Measurements from ENCODE around the gene ARHGAP24. TPM values are rescaled to one million over a fixed set of nuclear protein-coding genes. Genes with fewer than 3 reads are reported as not detected.

The ARHGAP24 gene
- total and polyA plus RNA-seq, 2 experiments from 2014 or later = 0.21 to 0.36 TPM

DNA sequence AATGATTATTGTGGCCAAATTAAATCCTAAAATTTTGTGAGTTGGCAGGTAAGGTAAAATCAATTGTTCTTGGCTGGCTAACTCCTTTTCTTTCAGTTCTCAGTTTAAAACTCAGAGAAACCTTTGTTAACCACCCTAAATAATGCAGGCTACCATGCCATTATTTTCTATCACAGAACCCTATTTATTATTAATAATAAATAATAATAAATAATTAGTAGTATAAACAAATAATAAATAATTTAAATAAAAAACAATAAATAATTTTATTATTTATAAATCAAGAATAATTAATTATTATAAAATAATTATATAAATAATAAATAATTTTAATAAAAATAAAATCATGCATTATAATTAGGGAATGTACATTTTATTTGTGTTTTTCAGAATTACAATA, 390.3 kb downstream of the ARHGAP24 start (continued):
- TF ChIP-seq ZNF114 (CRISPR knock-in tag; IDR thresholded peaks at IDR 0.05) (no peak), NANOG (IDR thresholded peaks at IDR 0.05; ENCODE audit: borderline replicate concordance) (no peak), EZH2phosphoT487 (IDR thresholded peaks at IDR 0.05; ENCODE audit: unreplicated experiment) (no peak), POLR2AphosphoS5 (IDR thresholded peaks at IDR 0.05; ENCODE audit: low read depth) (no peak), ZNF462 (CRISPR knock-in tag; IDR thresholded peaks at IDR 0.05) (no peak)

- Histone ChIP-seq H3K4me2 (no peak overlapping the region), H3K27me3 (ENCODE audit: insufficient read depth) (no peaks in the 10 kb centered on the region), H4K20me1 (replicated peaks; ENCODE audit: insufficient read depth) (no peaks in the 10 kb centered on the region), H3K4me1 (ENCODE audit: insufficient read depth) (peaks cover 25% of the 10 kb centered on the region), H3K27ac (ENCODE audit: low read depth) (no peak overlapping the region), H2AFZ (peak overlapping the region; percentile 83; the same call in 1 of the 2 replicates), H3K4me3 (no peak overlapping the region), H3K9me2 (ENCODE audit: insufficient read depth) (peaks cover 5% of the 10 kb centered on the region), H3F3A (replicated peaks; ENCODE audit: low read depth) (no peaks in the 10 kb centered on the region), H3K36me3 (ENCODE audit: insufficient read depth) (no peaks in the 10 kb centered on the region), H3K79me2 (replicated peaks; ENCODE audit: insufficient read depth) (no peaks in the 10 kb centered on the region)
- DNase-seq (ENCODE audit: low spot score) = no peak
- no peaks in the 10 kb centered on the region for H3K36me3 Mint-ChIP-seq (ENCODE audit: low read depth)
- H3K27ac Mint-ChIP-seq = peak overlapping the region; percentile 22; the same call in 1 of the 2 replicates
- no peaks in the 10 kb centered on the region for H3K9me3 Mint-ChIP-seq
- no peak overlapping the region for H3K4me3 Mint-ChIP-seq
- H3K27me3 Mint-ChIP-seq (ENCODE audit: insufficient read depth, low read depth, poor library complexity) = peaks cover 2% of the 10 kb centered on the region
- H3K4me1 Mint-ChIP-seq = peaks cover 16% of the 10 kb centered on the region
- peak; percentile 46; the same call in 1 of the 3 replicates for ATAC-seq
- no peak for TF ChIP-seq STAT1 (IDR thresholded peaks at IDR 0.05; ENCODE audit: unreplicated experiment)
- no peak for TF ChIP-seq CTCF (conservative IDR thresholded peaks at IDR 0.05; ENCODE audit: low read depth in 2 of 2)
- no peak for TF ChIP-seq ETS1 (IDR thresholded peaks at IDR 0.05)
- TF ChIP-seq NANOG (IDR thresholded peaks at IDR 0.05; ENCODE audit: borderline replicate concordance) = no peak
- TF ChIP-seq REST (IDR thresholded peaks at IDR 0.05; ENCODE audit: unreplicated experiment) = no peak
- no peak for TF ChIP-seq CREB1 (CRISPR knock-in tag; IDR thresholded peaks at IDR 0.05; ENCODE audit: low read depth)
- no peak for TF ChIP-seq EZH2phosphoT487 (IDR thresholded peaks at IDR 0.05; ENCODE audit: unreplicated experiment)
- no peak for TF ChIP-seq ZNF331 (CRISPR knock-in tag; IDR thresholded peaks at IDR 0.05; ENCODE audit: low read depth)
Observed at GRCh38 chr4:85866508-85866907, 391.6 kb downstream of the ARHGAP24 start.
